Inflammatory macrophage treated with lipopolysaccharide for 1 hour (primary cell): Measurements from ENCODE around the gene ARPC3.
"Not testable (repeated sequence)": the region's sequence is repeated elsewhere in the genome, so short reads cannot be mapped to it uniquely, and the experiment has no call there.

Experiments used
- DNase-seq, 2 donors: peaks; one replicate each; pipeline ENCODE4 v3.0.0-alpha.2; 2020 to 2022

Gene ARPC3

DNA sequence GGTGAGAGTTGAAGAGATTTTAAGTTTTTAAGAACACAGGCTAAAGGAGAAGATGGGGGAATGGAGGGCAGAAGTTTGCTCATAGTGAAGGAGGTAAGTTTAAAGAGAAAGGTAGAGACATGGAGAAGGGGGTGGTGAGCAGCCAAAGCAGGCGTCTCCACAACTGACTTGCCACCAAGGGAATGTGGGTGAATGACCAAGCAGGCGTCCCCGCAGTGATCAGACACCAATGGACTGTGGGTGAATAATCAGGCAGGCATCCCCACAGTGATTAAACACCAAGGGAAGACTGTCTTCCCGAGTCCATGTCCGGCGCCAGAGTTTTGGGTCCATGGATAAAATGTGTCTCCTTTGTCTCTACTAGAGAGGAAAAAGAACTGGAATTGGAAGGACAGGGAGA, 40.1 kb downstream of the ARPC3 start:
- DNase-seq = not testable (repeated sequence)

DNA sequence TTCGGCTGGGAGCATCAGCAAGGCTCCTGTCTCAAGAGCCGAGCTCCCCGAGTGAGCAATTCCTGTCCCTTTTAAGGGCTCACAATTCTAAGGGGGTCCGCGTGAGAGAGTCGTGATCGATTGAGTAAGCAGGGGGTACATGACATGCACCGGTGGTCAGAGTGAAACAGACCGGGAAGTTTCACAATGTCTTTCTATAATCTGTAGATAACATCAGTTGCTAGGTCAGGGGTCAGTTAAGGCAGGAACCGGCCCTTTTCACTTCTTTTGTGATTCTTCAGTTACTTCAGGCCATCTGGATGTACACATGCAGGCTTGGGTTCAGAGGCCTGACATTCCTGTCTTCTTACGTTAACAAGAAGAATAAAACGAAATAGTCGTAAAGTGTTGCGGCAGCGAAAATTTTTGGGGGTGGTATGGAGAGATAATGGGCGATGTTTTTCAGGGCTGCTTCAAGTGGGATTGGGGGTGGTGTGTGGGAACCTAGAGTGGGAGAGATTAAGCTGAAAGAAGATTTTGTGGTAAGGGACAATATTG, 44.9 kb downstream of the ARPC3 start:
- not testable (repeated sequence) for DNase-seq

DNA sequence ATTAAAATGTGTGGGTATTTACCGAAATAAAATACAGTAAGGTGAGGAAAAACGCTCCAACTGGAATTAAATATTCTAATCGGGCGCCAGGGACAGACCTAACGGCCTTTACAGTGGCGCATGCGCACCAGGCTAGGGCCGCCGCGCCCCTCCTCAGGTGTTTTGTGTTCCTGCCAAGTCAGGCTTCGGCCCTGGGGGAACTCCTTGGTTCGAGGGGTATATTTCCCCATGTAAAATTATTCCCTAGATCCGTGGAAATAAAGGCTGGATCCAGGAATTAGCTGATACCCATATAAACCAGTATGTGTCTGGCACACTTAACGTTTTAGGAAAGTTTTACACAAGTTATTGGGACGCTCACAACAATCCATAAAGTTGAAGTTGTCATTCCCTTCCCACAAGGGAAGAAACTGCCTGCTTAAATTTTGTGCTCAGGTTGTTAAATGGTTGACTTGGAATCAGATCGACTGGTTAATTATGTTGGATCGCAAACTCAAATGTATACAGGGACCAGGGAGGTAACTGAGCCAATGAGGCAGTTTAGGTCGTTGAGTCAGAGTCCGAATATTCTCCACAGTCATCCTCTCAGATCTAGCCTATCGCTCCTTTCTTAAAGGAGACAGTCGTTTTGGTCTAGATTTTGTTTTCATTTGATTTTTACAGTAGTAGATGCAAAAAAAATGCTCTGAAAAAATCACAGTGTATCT, 46.0 kb downstream of the ARPC3 start:
- peak; percentile 54 to 87 for DNase-seq

DNA sequence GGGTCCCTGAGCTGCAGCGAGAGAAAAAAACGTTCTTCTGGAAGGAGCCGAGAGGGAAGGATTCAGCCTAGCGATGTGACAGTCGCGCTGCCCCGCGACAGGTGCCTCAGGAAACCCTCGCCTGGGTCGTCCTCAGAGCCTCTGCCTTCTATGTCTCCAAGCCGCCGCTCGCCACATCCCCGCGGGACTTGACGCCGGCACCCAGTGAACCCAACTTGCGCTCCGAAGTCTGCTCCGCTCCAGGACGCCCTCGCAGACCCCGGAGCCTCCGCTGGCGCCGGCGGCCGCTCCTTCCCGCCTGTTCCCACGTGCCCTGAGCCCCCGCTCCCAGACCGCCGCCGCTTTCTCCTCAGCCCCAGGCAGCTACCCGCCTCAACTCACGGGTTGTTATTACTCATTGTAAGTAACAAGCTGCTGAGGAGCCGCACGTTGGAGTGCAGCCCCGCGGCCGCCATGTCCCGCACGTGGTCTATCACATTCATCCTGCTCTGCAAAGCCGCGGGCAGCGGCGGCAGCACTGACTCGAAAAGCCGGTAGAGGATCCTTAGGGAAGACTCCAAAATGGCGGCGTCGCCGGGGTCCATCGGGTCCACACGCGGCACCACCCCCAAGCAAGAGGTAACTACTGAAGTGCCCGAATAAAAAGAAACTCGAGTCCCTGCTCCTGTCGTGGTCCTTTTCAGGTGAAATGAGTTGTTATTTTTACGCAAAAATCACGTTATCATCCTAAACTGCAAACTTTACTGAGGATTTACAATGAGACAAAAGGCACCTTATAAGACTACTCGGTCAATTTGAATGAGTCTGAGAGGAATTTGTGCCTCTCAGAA, 46.8 kb downstream of the ARPC3 start, which contains the start of gene ANAPC7:
Gene ANAPC7 (minus strand): TSS at position 563 of the 830 bp plus-strand sequence. CDS start 81 bp downstream, at position 482.
- DNase-seq = peak; percentile 83 to 93
